Measurements from ENCODE around the gene PAX8.

- TF ChIP-seq CTCF (IDR thresholded peaks at IDR 0.05): no peak
- TF ChIP-seq POLR2AphosphoS5 (IDR thresholded peaks at IDR 0.05): no peak
These were observed 17.7 kb downstream of the PAX8 start for GRCh38 chr2:113260991-113261390.
